ENCODE results near the gene MRPL58.

The MRPL58 gene

GRCh38 chr17:75049706-75050105, 37.2 kb downstream of the MRPL58 start:
- Histone ChIP-seq H3K36me3 (ENCODE audit: insufficient read depth, low read length) (peaks cover 51% of the 10 kb centered on the region), H3K4me3 (ENCODE audit: low read length) (no peak overlapping the region)

GRCh38 chr17:75051941-75052340, 39.5 kb downstream of the MRPL58 start:
- H3K27ac ChIP-seq (ENCODE audit: low read depth, low read length) = no peak overlapping the region

More at GRCh38 chr17:75049706-75050105, 37.2 kb downstream of the MRPL58 start:
- H3K27me3 ChIP-seq (ENCODE audit: insufficient read depth, low read length) = no peaks in the 10 kb centered on the region
- H3K4me1 ChIP-seq (ENCODE audit: insufficient read depth, low read length) = peaks cover 5% of the 10 kb centered on the region
- no peak overlapping the region for H3K27ac ChIP-seq (ENCODE audit: low read depth, low read length)
- no peak overlapping the region for H3K9ac ChIP-seq (ENCODE audit: low read depth, low read length)
- H3K9me3 ChIP-seq (ENCODE audit: insufficient read depth, low read depth, low read length) = no peaks in the 10 kb centered on the region

GRCh38 chr17:75059369-75060345, 47.2 kb downstream of the MRPL58 start:
- Histone ChIP-seq H3K4me1 (ENCODE audit: insufficient read depth, low read length) (no peaks in the 10 kb centered on the region), H3K36me3 (ENCODE audit: insufficient read depth, low read length) (peaks cover 83% of the 10 kb centered on the region), H3K27me3 (ENCODE audit: insufficient read depth, low read length) (no peaks in the 10 kb centered on the region), H3K4me3 (ENCODE audit: low read length) (no peak overlapping the region), H3K27ac (ENCODE audit: low read depth, low read length) (no peak overlapping the region), H3K9ac (ENCODE audit: low read depth, low read length) (no peak overlapping the region), H3K9me3 (ENCODE audit: insufficient read depth, low read depth, low read length) (no peaks in the 10 kb centered on the region)
- WGBS = 93% methylated on average over 24 of the region's 25 CpGs

More at GRCh38 chr17:75051941-75052340, 39.5 kb downstream of the MRPL58 start:
- Histone ChIP-seq H3K27me3 (ENCODE audit: insufficient read depth, low read length) (no peaks in the 10 kb centered on the region), H3K4me3 (ENCODE audit: low read length) (no peak overlapping the region), H3K9ac (ENCODE audit: low read depth, low read length) (no peak overlapping the region), H3K9me3 (ENCODE audit: insufficient read depth, low read depth, low read length) (no peaks in the 10 kb centered on the region), H3K4me1 (ENCODE audit: insufficient read depth, low read length) (peaks cover 4% of the 10 kb centered on the region), H3K36me3 (ENCODE audit: insufficient read depth, low read length) (peaks cover 70% of the 10 kb centered on the region)
- WGBS = 97% methylated on average over 2 of the region's 2 CpGs

- H3K4me3 ChIP-seq (ENCODE audit: low read length) = no peak overlapping the region
- H3K27me3 ChIP-seq (ENCODE audit: insufficient read depth, low read length) = no peaks in the 10 kb centered on the region
- no peak overlapping the region for H3K9ac ChIP-seq (ENCODE audit: low read depth, low read length)
- no peak overlapping the region for H3K27ac ChIP-seq (ENCODE audit: low read depth, low read length)
- peaks cover 84% of the 10 kb centered on the region for H3K36me3 ChIP-seq (ENCODE audit: insufficient read depth, low read length)
- H3K4me1 ChIP-seq (ENCODE audit: insufficient read depth, low read length) = no peaks in the 10 kb centered on the region
- H3K9me3 ChIP-seq (ENCODE audit: insufficient read depth, low read depth, low read length) = no peaks in the 10 kb centered on the region
- WGBS = 95% methylated on average over 26 of the region's 26 CpGs
These were observed 48.1 kb downstream of the MRPL58 start for GRCh38 chr17:75060434-75061054.

GRCh38 chr17:75061055-75061438, 48.6 kb downstream of the MRPL58 start:
- no peak overlapping the region for H3K9ac ChIP-seq (ENCODE audit: low read depth, low read length)
- peaks cover 79% of the 10 kb centered on the region for H3K36me3 ChIP-seq (ENCODE audit: insufficient read depth, low read length)
- 96% methylated on average over 10 of the region's 10 CpGs for WGBS

GRCh38 chr17:75061618-75062017, 49.1 kb downstream of the MRPL58 start:
- Histone ChIP-seq H3K9me3 (ENCODE audit: insufficient read depth, low read depth, low read length) (no peaks in the 10 kb centered on the region), H3K4me3 (ENCODE audit: low read length) (no peak overlapping the region), H3K4me1 (ENCODE audit: insufficient read depth, low read length) (no peaks in the 10 kb centered on the region), H3K36me3 (ENCODE audit: insufficient read depth, low read length) (peaks cover 73% of the 10 kb centered on the region), H3K27me3 (ENCODE audit: insufficient read depth, low read length) (no peaks in the 10 kb centered on the region), H3K27ac (ENCODE audit: low read depth, low read length) (no peak overlapping the region), H3K9ac (ENCODE audit: low read depth, low read length) (no peak overlapping the region)
- 94% methylated on average over 8 of the region's 8 CpGs for WGBS

More at GRCh38 chr17:75061055-75061438, 48.6 kb downstream of the MRPL58 start:
- H3K9me3 ChIP-seq (ENCODE audit: insufficient read depth, low read depth, low read length) = no peaks in the 10 kb centered on the region
- H3K27me3 ChIP-seq (ENCODE audit: insufficient read depth, low read length) = no peaks in the 10 kb centered on the region
- no peaks in the 10 kb centered on the region for H3K4me1 ChIP-seq (ENCODE audit: insufficient read depth, low read length)
- H3K27ac ChIP-seq (ENCODE audit: low read depth, low read length) = no peak overlapping the region
- no peak overlapping the region for H3K4me3 ChIP-seq (ENCODE audit: low read length)

GRCh38 chr17:75063201-75063600, 50.7 kb downstream of the MRPL58 start:
- Histone ChIP-seq H3K9me3 (ENCODE audit: insufficient read depth, low read depth, low read length) (no peaks in the 10 kb centered on the region), H3K36me3 (ENCODE audit: insufficient read depth, low read length) (peaks cover 63% of the 10 kb centered on the region), H3K9ac (ENCODE audit: low read depth, low read length) (no peak overlapping the region), H3K4me1 (ENCODE audit: insufficient read depth, low read length) (no peaks in the 10 kb centered on the region), H3K27me3 (ENCODE audit: insufficient read depth, low read length) (no peaks in the 10 kb centered on the region), H3K4me3 (ENCODE audit: low read length) (no peak overlapping the region), H3K27ac (ENCODE audit: low read depth, low read length) (no peak overlapping the region)
- 95% methylated on average over 13 of the region's 13 CpGs for WGBS

- WGBS = 93% methylated on average over 3 of the region's 3 CpGs
- H3K36me3 ChIP-seq (ENCODE audit: insufficient read depth, low read length) = peaks cover 63% of the 10 kb centered on the region
These were observed 51.2 kb downstream of the MRPL58 start for GRCh38 chr17:75063626-75064025.

GRCh38 chr17:75064040-75064439, 51.6 kb downstream of the MRPL58 start:
- H3K27me3 ChIP-seq (ENCODE audit: insufficient read depth, low read length) = no peaks in the 10 kb centered on the region
- H3K9ac ChIP-seq (ENCODE audit: low read depth, low read length) = no peak overlapping the region
- peaks cover 63% of the 10 kb centered on the region for H3K36me3 ChIP-seq (ENCODE audit: insufficient read depth, low read length)
- no peaks in the 10 kb centered on the region for H3K4me1 ChIP-seq (ENCODE audit: insufficient read depth, low read length)
- WGBS = 96% methylated on average over 11 of the region's 11 CpGs
- H3K27ac ChIP-seq (ENCODE audit: low read depth, low read length) = no peak overlapping the region
- H3K9me3 ChIP-seq (ENCODE audit: insufficient read depth, low read depth, low read length) = no peaks in the 10 kb centered on the region
- no peak overlapping the region for H3K4me3 ChIP-seq (ENCODE audit: low read length)

More at GRCh38 chr17:75063626-75064025, 51.2 kb downstream of the MRPL58 start:
- Histone ChIP-seq H3K9ac (ENCODE audit: low read depth, low read length) (no peak overlapping the region), H3K27ac (ENCODE audit: low read depth, low read length) (no peak overlapping the region), H3K4me1 (ENCODE audit: insufficient read depth, low read length) (no peaks in the 10 kb centered on the region), H3K27me3 (ENCODE audit: insufficient read depth, low read length) (no peaks in the 10 kb centered on the region), H3K9me3 (ENCODE audit: insufficient read depth, low read depth, low read length) (no peaks in the 10 kb centered on the region), H3K4me3 (ENCODE audit: low read length) (no peak overlapping the region)

GRCh38 chr17:75064460-75064859, 52.0 kb downstream of the MRPL58 start:
- 96% methylated on average over 8 of the region's 8 CpGs for WGBS
- Histone ChIP-seq H3K9ac (ENCODE audit: low read depth, low read length) (no peak overlapping the region), H3K4me1 (ENCODE audit: insufficient read depth, low read length) (no peaks in the 10 kb centered on the region), H3K36me3 (ENCODE audit: insufficient read depth, low read length) (peaks cover 59% of the 10 kb centered on the region), H3K9me3 (ENCODE audit: insufficient read depth, low read depth, low read length) (no peaks in the 10 kb centered on the region), H3K4me3 (ENCODE audit: low read length) (no peak overlapping the region), H3K27ac (ENCODE audit: low read depth, low read length) (no peak overlapping the region), H3K27me3 (ENCODE audit: insufficient read depth, low read length) (no peaks in the 10 kb centered on the region)

- Histone ChIP-seq H3K9ac (ENCODE audit: low read depth, low read length) (no peak overlapping the region), H3K4me3 (ENCODE audit: low read length) (no peak overlapping the region), H3K27me3 (ENCODE audit: insufficient read depth, low read length) (no peaks in the 10 kb centered on the region), H3K36me3 (ENCODE audit: insufficient read depth, low read length) (peaks cover 54% of the 10 kb centered on the region), H3K9me3 (ENCODE audit: insufficient read depth, low read depth, low read length) (no peaks in the 10 kb centered on the region), H3K27ac (ENCODE audit: low read depth, low read length) (no peak overlapping the region), H3K4me1 (ENCODE audit: insufficient read depth, low read length) (no peaks in the 10 kb centered on the region)
- 95% methylated on average over 18 of the region's 18 CpGs for WGBS
These were observed 52.5 kb downstream of the MRPL58 start for GRCh38 chr17:75064867-75065561.

Measured in HUES64 (cell line).